GM13977 (cell line): ENCODE measurements around the gene NTRK3.
"Not testable (repeated sequence)": the region's sequence is repeated elsewhere in the genome, so short reads cannot be mapped to it uniquely, and the experiment has no call there.

ENCODE experiments used
- DNase-seq: peaks from one replicate; pipeline ENCODE4 v3.0.0; 2012; ENCODE audit warnings: low spot score
- in situ Hi-C: fragments of 300-500 bp; cut with MboI; formaldehyde crosslinking; loops from one replicate; pipeline ENCODE4 v1.12.0; 2022; ENCODE audit warnings: low sequenced_read_pairs, low pct_unique_long_range_greater_than_20kb, mixed read lengths, inconsistent platforms; ENCODE audit not compliant: unreplicated experiment
- TF ChIP-seq, protein P1 (sequence below): IDR thresholded peaks from 2 replicates; pipeline ENCODE4 v1.5.1; 2012; ENCODE audit warnings: mild to moderate bottlenecking, control low read depth; ENCODE audit not compliant: insufficient read depth; ENCODE audit errors: extremely low read depth, missing control alignments

The NTRK3 gene

DNA sequence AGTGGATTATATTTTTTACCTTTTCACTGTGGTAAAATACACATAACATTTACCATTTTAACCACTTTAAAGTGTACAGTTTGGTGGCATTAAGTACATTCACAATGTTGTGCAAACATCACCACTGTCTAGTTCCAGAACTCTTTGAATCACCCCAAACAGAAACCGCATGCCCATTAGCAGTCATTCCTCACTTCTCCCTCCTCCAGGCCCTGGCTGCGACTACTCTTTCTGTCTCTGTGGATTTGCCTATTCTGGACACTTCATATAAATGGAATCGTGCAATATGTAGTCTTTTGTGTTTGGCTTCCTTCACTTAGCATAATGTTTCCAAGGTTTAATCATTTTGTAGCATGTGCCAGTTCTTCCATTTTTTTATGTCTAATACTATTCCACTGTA lies 409.8 kb downstream of the NTRK3 start:
- TF ChIP-seq, protein P1, sequence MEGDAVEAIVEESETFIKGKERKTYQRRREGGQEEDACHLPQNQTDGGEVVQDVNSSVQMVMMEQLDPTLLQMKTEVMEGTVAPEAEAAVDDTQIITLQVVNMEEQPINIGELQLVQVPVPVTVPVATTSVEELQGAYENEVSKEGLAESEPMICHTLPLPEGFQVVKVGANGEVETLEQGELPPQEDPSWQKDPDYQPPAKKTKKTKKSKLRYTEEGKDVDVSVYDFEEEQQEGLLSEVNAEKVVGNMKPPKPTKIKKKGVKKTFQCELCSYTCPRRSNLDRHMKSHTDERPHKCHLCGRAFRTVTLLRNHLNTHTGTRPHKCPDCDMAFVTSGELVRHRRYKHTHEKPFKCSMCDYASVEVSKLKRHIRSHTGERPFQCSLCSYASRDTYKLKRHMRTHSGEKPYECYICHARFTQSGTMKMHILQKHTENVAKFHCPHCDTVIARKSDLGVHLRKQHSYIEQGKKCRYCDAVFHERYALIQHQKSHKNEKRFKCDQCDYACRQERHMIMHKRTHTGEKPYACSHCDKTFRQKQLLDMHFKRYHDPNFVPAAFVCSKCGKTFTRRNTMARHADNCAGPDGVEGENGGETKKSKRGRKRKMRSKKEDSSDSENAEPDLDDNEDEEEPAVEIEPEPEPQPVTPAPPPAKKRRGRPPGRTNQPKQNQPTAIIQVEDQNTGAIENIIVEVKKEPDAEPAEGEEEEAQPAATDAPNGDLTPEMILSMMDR: no peak
- in situ Hi-C loops: no loop called here
- DNase-seq: no peak

DNA sequence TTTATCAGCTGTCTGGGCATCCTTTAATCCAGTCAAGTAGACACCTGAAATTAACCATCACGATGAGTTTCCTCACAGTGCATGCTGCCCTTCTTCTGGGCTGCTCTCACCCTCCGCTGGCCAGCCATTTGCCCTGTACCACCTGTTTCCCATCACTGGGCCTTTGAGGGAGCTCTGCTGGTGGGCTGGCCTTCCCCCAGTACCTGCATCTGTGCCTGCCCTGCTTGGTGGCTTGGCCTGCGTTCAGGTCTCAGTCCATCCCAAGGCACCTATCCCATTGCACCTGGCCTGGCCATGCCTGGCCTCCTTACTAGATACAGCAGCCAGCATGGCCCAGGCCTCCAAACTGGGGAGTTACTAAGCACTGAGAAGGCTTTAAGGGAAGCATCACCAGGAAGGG lies 413.2 kb downstream of the NTRK3 start:
- no peak for DNase-seq
- in situ Hi-C loops: no loop called here
- TF ChIP-seq, protein P1: no peak

DNA sequence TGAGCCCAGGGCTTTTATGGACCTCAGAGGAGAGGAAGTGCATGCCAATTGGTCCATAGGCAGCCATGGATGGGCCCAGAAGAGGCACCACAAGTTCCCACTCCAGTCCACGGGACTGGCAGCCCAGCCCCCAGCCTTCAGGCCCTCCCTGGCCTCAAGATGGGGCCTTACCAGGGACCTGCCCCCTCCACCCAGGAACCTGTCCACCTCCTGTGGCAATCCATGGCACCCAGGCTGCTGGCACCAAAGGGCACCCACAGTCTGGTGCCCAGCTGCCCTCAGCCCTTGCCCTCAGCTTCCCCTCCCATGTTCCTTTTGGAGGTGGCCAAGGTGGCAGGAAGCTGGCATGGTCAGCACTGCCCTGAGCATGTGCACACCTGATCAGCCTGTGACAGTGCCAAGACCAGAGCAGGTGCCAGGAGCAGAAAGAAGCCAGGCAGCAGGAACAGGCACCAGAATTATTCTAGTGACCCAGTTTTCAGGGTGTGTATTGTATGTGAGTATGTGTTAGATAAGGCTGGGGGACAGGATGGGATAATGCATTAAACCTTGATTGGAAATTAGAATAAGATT lies 415.0 kb downstream of the NTRK3 start:
- DNase-seq: no peak
- TF ChIP-seq, protein P1: no peak
- in situ Hi-C loops: no loop called here

DNA sequence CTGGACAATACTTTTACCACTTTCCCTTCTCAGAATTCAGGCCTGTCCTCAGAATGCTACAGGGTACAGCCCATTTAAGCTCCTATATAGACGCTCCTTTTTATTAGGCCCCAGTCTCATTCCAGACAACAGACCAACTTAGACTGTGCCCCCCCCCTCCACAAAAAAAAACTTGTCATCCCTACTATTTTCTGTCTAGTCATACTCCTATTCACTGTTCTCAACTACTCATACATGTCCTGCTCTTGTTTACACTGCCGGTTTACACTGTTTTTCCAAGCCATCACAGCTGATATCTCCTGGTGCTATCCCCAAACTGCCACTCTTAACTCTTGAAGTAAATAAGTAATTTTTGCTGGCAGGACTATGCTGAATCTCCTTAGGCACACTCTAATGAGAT lies 420.7 kb downstream of the NTRK3 start:
- in situ Hi-C loops: not testable (repeated sequence)

DNA sequence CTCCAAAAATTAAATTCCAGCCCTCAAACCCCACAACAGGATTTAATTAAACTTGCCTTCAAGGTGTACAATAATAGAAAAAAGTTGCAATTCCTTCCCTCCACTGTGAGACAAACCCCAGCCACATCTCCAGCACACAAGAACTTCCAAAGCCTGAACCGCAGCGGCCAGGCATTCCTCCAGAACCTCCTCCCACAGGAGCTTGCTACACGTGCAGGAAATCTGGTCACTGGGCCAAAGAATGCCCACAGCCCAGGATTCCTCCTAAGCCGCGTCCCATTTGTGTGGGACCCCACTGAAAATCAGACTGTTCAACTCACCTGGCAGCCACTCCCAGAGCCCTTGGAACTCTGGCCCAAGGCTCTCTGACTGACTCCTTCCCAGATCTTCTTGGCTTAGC lies 423.2 kb downstream of the NTRK3 start:
- in situ Hi-C loops, DNase-seq: not testable (repeated sequence)

More for the DNA sequence above, 420.7 kb downstream of the NTRK3 start:
- not testable (repeated sequence) for DNase-seq

DNA sequence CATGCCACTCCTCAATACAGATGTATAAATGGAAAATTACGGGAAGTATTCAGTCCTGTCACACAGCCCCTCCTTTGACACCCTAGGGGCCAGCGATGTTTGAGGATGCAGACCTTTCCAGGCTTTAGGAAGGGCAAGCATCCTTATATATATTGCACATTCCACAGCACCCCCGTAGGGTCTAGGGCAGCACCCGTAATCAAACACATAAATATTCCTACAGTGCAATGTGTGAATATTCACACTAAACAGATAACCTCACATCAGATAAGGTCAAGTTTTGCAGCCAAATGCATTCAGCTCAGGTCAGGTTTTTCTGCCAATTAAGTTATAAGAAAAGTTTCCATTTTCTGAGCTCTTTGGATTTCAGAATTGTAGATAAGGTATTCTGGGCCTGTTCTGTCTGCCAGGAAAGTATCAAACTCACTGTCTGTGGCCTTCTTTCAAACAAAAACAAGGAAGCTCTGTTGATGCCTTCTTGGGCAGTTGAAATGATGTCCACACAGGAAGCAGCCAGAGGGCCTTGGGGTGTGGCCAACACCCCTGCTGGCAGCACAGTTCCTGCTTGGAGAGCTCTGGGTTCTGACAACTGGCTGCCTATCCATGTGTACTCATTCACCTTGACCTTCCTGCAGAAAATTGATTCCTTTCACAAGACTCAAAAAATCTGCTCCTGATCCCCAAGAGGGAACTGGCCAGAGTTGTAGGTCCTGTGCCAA lies 427.0 kb downstream of the NTRK3 start:
- TF ChIP-seq, protein P1: no peak
- in situ Hi-C loops: no loop called here
- no peak for DNase-seq

DNA sequence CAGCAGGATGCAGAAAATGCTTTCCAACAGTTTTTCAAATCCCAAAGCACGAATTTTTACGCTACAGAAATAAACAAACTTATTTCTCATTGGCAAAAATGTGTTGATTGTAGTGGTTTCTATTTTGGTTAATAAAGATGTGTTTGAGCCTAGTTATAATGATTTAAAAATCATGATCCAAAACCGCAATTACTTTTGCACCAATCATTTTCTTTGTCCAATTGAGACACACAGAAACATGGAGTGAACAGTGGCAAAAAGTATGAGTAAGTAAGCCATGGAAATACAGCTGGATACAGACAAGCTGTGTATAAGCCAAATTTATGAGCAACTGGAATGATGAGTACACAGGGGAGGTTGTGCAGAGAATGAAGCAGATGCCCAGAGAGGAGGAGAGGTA lies 427.9 kb downstream of the NTRK3 start:
- no peak for DNase-seq
- TF ChIP-seq, protein P1: no peak
- in situ Hi-C loops: no loop called here

DNA sequence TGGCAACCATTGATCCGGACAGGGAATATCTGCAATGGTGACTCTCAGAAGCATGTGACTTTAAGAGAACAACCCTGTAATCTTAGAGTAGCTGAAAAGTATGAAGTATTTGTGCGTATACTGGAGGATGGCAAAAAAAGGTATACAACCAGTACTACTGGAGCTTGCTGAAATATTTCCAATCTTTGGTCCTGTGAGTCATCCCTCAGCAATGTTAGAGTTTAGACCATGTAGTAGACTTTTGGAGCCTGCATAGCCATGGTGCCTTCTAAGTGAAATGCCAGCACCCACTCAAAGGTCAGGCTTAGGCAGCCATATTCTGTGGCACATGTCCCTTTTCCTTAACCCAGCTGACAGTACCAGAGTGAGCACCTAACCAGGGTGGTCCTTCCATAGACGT lies 429.4 kb downstream of the NTRK3 start:
- TF ChIP-seq, protein P1: no peak
- in situ Hi-C loops: no loop called here

More for the DNA sequence above, 429.4 kb downstream of the NTRK3 start:
- DNase-seq: no peak
